Progenitor cell of endocrine pancreas (in vitro differentiated cells): ENCODE measurements around the gene MACROD2. TPM values are rescaled to one million over a fixed set of nuclear protein-coding genes. Genes with fewer than 3 reads are reported as not detected.

ENCODE experiments used
- DNase-seq: peaks from one replicate; pipeline ENCODE4 v3.0.0; 2021; ENCODE audit warnings: low spot score; ENCODE audit not compliant: unreplicated experiment
- H3K27ac Mint-ChIP-seq: 2 replicates; pipeline ENCODE4 v1.8.0; 2021; ENCODE audit warnings: mild to moderate bottlenecking, moderate library complexity, mixed read lengths
- H3K27me3 Mint-ChIP-seq: 2 replicates; pipeline ENCODE4 v1.8.0; 2021; ENCODE audit warnings: mixed read lengths
- H3K36me3 Mint-ChIP-seq: 2 replicates; pipeline ENCODE4 v1.8.0; 2022; ENCODE audit warnings: mixed read lengths; ENCODE audit not compliant: insufficient read depth
- H3K4me1 Mint-ChIP-seq: 2 replicates; pipeline ENCODE4 v1.8.0; 2021; ENCODE audit warnings: low read depth, mixed read lengths
- H3K4me3 Mint-ChIP-seq: 2 replicates; pipeline ENCODE4 v1.8.0; 2021; ENCODE audit warnings: low read depth, mild to moderate bottlenecking, moderate library complexity, mixed read lengths
- H3K9me3 Mint-ChIP-seq: 2 replicates; pipeline ENCODE4 v1.8.0; 2021; ENCODE audit warnings: low read depth, mixed read lengths
- total RNA-seq: library from RNA; stranded (reverse); gene quantifications from 2 replicates; pipeline ENCODE4 v1.2.1, GENCODE V29; 2021
- TF ChIP-seq, protein P1 (sequence below): fragments of 200-600 bp; sonication (generic); IDR thresholded peaks from one replicate; pipeline ENCODE4 v1.5.0; 2021; ENCODE audit warnings: antibody characterized with exemption, mild to moderate bottlenecking; ENCODE audit not compliant: unreplicated experiment

The MACROD2 gene
- total RNA-seq, 1 donor from 2014 or later = 7.6 TPM

DNA sequence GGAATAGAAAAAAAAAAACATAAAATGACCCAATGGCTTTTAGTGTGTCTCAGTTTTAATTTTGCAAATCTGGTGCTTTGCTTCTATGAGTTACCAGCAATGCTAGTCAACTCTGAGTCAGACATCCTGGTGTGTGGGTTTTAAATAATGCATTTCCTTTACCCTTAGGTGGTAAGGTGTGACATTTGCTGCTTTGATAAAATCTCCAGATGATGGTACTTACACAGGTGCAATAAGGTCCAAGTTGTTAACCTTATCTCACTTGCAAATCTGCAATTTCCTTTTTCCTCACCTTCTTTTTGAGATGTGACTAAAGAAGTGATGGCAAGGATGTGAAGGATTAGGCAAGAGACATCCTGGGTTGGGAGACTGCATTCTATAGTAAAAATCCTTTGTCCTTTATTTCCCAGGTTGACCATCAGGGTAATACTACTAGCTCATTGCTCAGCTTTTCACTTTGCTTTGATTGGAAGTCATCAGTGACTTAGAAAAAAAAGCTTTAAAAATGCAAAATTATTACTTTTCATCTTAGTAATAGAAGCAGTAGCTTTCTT, 1160.6 kb downstream of the MACROD2 start:
- Mint-ChIP-seq H3K36me3 (peaks cover 5% of the 10 kb centered on the region), H3K27ac (no peak overlapping the region), H3K9me3 (peaks cover 24% of the 10 kb centered on the region), H3K4me1 (peaks cover 7% of the 10 kb centered on the region), H3K4me3 (no peak overlapping the region), H3K27me3 (peaks cover 4% of the 10 kb centered on the region)
- TF ChIP-seq, protein P1, sequence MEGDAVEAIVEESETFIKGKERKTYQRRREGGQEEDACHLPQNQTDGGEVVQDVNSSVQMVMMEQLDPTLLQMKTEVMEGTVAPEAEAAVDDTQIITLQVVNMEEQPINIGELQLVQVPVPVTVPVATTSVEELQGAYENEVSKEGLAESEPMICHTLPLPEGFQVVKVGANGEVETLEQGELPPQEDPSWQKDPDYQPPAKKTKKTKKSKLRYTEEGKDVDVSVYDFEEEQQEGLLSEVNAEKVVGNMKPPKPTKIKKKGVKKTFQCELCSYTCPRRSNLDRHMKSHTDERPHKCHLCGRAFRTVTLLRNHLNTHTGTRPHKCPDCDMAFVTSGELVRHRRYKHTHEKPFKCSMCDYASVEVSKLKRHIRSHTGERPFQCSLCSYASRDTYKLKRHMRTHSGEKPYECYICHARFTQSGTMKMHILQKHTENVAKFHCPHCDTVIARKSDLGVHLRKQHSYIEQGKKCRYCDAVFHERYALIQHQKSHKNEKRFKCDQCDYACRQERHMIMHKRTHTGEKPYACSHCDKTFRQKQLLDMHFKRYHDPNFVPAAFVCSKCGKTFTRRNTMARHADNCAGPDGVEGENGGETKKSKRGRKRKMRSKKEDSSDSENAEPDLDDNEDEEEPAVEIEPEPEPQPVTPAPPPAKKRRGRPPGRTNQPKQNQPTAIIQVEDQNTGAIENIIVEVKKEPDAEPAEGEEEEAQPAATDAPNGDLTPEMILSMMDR = no peak
- no peak for DNase-seq

DNA sequence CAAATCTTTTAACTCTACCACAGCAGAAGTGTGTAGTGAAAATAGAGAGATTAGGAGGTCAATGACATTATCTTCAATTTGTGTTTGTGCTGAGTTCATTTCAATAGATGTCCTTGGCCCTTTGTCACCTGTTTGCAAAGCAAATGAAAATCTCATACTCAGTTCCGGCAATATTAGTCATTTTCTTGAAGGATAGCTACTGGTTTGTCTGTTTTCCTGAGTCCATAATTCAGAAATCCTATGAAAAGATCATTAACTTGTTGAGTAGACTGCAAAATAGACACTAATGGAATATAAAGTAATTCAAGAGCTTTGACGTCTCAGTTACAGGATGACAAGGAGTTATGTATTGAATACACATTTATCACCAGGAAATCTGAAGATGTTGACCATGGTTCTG, 1163.2 kb downstream of the MACROD2 start:
- Mint-ChIP-seq H3K36me3 (no peaks in the 10 kb centered on the region), H3K27me3 (peaks cover 4% of the 10 kb centered on the region), H3K4me3 (no peak overlapping the region), H3K4me1 (peaks cover 12% of the 10 kb centered on the region), H3K27ac (no peak overlapping the region), H3K9me3 (peaks cover 4% of the 10 kb centered on the region)
- TF ChIP-seq, protein P1 = no peak
- no peak for DNase-seq

DNA sequence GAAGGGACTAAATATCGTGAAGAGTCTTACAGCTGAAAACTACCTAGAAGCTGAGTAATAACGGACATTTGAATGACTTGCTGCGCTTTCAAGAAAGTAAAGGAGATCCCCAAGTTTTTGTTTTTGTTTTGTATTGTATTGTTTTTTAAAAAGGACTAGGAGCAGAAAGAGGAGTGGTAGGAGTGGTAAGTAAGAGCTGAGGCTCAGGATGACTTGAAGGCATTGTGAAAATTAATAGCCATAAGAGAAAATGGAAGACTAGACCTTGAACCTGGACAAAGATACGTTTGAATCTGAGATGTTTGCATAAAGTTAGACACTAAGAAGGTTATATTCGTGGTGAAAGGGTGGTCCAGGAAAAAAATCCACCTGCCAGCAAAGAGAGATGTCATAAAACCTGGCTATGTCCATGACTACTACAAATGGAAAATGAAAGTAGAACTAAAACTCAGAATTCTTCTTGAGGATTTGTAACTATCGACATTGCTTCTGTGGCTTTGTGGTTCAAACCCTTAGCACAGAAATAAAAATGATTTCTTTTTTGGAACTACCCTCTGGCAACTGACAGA, 1166.8 kb downstream of the MACROD2 start:
- no peak for DNase-seq
- H3K36me3 Mint-ChIP-seq = no peaks in the 10 kb centered on the region
- TF ChIP-seq, protein P1 = no peak
- no peaks in the 10 kb centered on the region for H3K9me3 Mint-ChIP-seq
- no peak overlapping the region for H3K4me3 Mint-ChIP-seq
- H3K4me1 Mint-ChIP-seq = peaks cover 13% of the 10 kb centered on the region
- H3K27ac Mint-ChIP-seq = no peak overlapping the region
- no peaks in the 10 kb centered on the region for H3K27me3 Mint-ChIP-seq

DNA sequence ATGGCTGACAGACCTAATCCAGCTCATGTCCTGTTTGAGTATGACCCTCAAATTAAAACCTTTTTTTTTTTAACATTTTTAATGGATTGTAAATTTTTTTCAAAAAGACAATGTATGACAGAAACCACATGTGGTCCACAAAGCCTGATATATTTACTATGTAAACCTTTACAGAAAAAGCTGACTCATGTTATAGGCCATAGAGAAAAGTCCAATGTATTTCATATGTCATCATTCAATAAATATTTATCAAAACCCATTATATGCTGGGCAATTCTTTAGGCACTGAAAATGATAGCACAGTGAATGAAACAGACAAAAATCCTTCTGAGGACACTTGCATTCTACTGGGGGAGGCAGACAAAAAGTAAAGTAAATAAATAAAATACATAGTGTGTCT, 1168.3 kb downstream of the MACROD2 start:
- H3K4me1 Mint-ChIP-seq = peaks cover 11% of the 10 kb centered on the region
- TF ChIP-seq, protein P1 = no peak
- H3K4me3 Mint-ChIP-seq = no peak overlapping the region
- DNase-seq = no peak
- H3K27me3 Mint-ChIP-seq = no peaks in the 10 kb centered on the region
- no peak overlapping the region for H3K27ac Mint-ChIP-seq
- H3K36me3 Mint-ChIP-seq = no peaks in the 10 kb centered on the region
- H3K9me3 Mint-ChIP-seq = no peaks in the 10 kb centered on the region

GRCh38 chr20:15164726-15165125, 1169.4 kb downstream of the MACROD2 start:
- Mint-ChIP-seq H3K4me3 (no peak overlapping the region), H3K27ac (no peak overlapping the region), H3K27me3 (peaks cover 3% of the 10 kb centered on the region), H3K9me3 (no peaks in the 10 kb centered on the region), H3K4me1 (peaks cover 9% of the 10 kb centered on the region), H3K36me3 (no peaks in the 10 kb centered on the region)
- TF ChIP-seq, protein P1 = no peak
- no peak for DNase-seq
